RCC 7860 (cell line): Measurements from ENCODE around the gene GRIK4.
"Not testable (repeated sequence)": the region's sequence is repeated elsewhere in the genome, so short reads cannot be mapped to it uniquely, and the experiment has no call there.

Experiments used
- DNase-seq: peaks from one replicate; pipeline ENCODE4 v3.0.0-alpha.2; 2015; ENCODE audit warnings: low spot score
- FAIRE-seq: peaks from 2 replicates; lab custom pipeline; 2012; peaks lifted over from hg19 to GRCh38; lab: Jason Lieb, UNC

Gene GRIK4

GRCh38 chr11:120720760-120721159 lies 209.2 kb downstream of the GRIK4 start:
- DNase-seq (no peak), FAIRE-seq (no peak)

DNA sequence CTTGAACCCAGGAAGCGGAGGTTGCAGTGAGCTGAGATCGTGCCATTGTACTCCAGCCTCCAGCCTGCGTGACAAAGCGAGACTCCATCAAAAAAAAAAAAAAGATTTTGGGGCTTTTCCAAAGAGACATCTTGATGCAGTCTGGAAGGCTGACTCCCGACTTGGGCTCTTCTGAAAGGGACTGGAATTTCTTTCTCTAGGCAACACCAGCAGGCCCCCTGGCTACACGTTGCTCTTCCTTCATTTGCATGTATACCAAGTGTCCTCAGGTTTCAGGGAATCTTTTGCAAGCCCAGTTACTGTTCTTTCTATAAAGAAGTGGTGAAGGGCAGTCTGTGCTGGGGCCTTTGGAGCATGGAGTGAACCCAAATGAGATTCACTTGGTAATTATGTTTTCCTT lies 211.0 kb downstream of the GRIK4 start:
- no peak for FAIRE-seq
- DNase-seq: no peak

DNA sequence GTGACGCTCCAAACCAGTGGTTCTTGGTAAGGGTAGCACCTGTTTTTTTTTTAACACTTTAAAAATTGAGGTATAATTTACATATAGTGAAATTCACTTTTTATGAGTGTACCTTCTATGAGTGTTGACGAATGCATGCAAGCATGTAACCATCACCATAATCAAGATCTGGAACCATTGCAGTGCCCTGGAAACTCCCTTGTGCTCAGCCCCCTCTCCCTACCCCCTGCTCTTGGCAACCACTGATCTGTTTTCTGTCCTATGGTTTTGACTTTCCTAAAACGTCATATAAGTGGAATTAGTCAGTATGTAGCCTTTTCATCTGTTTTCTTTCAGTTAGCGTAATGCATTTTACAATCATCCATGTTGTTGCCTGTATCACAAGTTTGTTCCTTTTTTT lies 212.2 kb downstream of the GRIK4 start:
- DNase-seq (no peak), FAIRE-seq (no peak)

DNA sequence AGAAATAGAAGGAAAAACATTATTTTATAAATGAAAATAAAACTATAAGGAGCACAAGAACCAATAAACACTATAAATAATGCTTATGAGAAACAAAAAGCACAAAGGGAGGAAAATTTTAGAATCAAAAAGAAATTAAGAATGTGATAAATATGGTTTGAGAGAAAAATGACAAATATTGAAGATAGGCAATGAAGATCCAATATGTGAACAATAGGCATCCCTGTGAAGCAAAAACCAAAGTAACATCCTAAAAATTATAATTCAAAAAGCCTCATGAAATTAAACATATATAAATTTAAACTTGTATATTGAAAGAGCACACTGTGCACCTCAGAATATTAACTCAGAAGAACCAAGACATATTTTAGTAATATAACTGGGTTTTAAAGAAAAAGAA lies 216.2 kb downstream of the GRIK4 start:
- DNase-seq (no peak), FAIRE-seq (no peak)

DNA sequence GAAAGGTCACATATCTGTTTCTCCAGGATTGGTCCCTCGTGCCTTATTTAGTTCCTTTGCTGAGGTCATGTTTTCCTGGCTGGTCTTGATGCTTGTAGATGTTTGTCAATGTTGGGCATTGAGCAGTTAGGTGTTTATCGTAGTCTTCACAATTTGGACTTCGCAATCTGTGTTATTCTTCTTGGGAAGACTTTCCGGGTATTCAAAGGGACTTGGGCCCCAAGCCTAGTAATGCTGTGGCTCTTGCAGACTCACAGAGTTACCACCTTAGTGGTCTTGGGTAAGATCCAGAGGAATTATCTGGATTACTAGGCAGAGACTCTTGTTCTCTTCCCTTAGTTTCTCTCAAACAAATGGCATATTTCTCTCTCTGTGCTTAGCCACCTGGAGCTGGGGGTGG lies 223.5 kb downstream of the GRIK4 start:
- no peak for FAIRE-seq
- DNase-seq: no peak

- DNase-seq: no peak
- FAIRE-seq: no peak
These were observed 227.0 kb downstream of the GRIK4 start for GRCh38 chr11:120738516-120739046.

GRCh38 chr11:120739780-120740179 lies 228.2 kb downstream of the GRIK4 start:
- FAIRE-seq: no peak
- no peak for DNase-seq

GRCh38 chr11:120740380-120740779 lies 228.8 kb downstream of the GRIK4 start:
- no peak for FAIRE-seq
- DNase-seq: no peak

DNA sequence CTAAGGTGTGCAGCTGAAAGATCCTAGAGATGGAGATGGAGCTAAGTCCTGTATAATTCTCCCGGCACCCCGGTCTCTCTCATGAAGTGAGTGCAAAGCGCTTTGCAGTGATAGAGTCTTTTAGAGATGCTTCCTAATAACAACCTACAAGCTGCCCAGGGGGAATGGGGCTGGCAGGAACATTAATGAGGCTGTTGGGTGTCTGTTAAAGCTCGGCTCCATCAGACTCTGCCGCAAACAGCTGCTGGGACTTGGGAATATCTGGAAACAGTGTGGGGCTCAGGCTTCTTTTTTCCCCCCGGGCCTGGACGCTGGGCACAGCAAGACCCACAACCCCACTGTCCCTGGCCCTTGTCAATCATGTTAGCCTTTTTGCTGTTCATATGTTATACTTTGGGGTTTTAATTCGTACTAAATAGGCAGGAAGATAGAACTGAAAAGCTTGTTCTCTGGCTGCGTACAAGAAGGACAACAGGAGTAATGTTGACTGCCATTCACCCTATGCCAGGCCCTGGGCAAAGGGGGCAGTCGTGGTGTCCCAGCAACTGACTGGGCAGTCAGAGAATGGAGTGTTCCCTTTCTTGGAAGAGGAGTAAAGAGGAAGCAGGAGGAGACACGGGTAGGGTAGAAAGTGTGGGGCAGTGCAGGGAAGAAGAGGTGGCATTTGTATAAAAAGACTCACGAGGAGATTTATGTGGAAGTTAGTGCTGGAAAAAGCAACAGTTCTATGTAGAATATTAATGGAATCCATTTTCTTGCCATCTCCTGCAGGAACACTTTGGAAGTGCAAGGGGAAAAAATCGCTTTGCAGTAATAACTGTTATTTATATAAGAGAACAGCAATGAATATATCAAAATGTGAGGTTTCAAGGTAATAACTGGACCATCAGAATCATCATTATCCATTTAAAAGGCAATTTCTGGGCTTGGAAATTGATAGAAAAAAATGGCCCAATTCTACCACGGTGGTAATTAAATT lies 232.8 kb downstream of the GRIK4 start:
- FAIRE-seq (no peak), DNase-seq (no peak)

DNA sequence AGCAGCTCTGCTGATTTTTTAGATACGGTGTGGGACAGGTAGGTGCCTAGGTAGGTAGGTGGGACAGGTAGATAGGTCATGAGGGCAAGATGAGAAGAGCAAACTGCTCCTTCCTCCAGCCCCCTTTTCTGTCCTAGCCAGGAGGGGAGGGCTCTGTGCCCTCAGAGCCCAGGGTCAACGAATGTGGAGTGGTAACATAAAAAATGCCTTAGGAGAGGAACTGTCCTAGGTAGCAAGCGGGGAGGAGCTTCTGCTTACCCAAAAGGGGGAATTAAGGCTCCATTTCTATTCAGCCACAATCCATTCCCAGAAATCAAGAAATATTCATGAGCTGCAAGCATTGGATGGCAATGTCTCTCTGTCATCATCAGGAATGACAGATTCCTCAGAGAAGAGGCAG lies 234.8 kb downstream of the GRIK4 start:
- no peak for FAIRE-seq

GRCh38 chr11:120746836-120747609 lies 235.5 kb downstream of the GRIK4 start:
- FAIRE-seq (no peak), DNase-seq (no peak)

More for the DNA sequence above, 234.8 kb downstream of the GRIK4 start:
- no peak for DNase-seq

DNA sequence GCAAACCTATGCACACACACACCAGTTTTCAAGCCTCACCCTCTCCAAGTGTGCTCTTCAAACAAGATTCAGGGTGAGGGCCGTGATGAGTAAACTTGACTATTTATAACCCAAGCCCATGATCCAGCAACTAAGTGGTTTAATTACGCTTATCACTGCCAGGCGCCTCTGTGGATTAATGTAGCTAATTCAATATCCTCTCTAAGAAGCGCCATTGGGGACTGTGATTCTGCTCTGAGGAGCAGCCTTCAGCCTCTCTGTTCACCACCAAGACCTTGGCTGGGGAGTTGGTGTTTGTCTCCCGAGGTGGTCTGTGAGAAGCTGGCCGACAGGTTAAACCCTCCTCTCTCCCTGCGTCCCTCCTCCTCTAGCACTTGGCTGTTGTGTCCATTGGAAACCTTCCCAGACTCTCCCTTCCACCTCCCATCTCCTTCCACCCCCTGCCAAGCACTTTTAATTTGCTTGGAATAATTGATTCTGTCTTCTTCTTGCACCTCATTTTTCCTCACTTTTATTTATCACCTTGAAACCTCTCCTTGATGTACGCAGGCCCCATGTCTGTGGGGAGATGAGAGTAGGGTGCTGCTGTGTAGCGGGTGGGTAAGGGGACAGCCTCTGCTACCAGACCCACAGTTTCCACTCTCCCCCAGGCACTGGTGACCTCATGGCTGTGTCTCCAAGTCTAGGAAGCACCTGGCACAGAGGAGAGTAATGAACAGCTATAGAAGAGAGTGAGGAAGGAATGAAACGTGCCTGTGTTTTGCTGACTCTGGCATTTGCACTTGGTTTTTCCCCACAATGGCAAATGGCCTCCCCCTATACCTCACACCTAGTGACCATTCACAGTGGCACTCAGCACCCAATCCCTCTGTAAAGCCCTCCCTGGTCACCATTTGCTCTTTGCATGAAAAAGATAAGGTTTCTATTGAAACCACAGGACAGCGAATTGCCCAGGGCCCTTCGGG lies 236.6 kb downstream of the GRIK4 start:
- no peak for FAIRE-seq
- DNase-seq: no peak

- DNase-seq (no peak), FAIRE-seq (no peak)
These were observed 237.8 kb downstream of the GRIK4 start for GRCh38 chr11:120749395-120749794.

GRCh38 chr11:120750647-120751549 lies 239.3 kb downstream of the GRIK4 start:
- DNase-seq (no peak), FAIRE-seq (no peak)

- DNase-seq: no peak
- FAIRE-seq: no peak
These were observed 240.0 kb downstream of the GRIK4 start for GRCh38 chr11:120751550-120751949.

DNA sequence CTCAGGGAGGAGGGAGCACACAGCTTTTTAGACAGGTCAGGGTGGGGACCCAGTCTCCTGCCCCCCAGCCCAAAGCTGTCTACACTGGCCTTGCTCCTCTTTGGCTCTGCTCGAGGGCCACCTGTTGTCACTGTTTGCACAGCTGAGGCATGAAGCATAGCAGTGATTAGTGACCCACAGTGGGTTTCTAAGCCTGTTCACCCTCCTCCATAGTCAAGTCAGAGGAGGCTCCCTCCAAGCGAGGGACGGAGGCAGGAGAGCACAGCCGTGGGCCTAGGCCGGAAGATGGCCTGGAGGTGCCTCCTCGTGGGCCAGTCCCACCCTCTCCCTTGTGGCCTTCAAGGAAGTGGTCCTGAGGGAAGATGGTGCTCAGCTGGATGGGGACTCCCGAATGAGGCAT lies 241.1 kb downstream of the GRIK4 start:
- no peak for FAIRE-seq

GRCh38 chr11:120756931-120757330 lies 245.4 kb downstream of the GRIK4 start:
- no peak for FAIRE-seq
- DNase-seq: no peak

More for the DNA sequence above, 241.1 kb downstream of the GRIK4 start:
- no peak for DNase-seq

DNA sequence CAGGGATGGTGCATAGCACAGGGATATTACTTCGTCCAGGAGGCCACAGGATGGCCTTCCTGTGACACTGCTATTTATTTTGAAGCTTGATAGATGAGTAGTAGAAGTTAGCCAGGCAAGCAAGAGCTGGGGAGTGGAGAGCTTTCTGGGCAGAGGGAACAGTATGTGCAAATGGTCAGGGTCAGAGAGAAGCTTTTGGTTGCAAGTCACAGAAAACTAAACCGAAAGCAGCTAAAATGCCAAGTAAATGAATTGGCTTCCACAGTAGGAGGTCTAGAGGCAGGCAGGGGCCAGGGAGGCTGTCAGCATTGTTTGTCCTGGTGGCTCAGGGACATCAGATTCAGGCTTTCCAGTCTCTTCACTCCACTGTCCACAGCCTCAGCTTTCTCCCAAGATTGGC lies 247.5 kb downstream of the GRIK4 start:
- no peak for DNase-seq
- no peak for FAIRE-seq

- not testable (repeated sequence) for FAIRE-seq, DNase-seq
These were observed 254.2 kb downstream of the GRIK4 start for GRCh38 chr11:120765710-120766109.
